SH-SY5Y (cell line): ENCODE results near the gene TRIM15.

Experiments used
- GATA2 ChIP-seq: IDR thresholded peaks from 2 replicates; pipeline ENCODE4 v1.6.1; 2011; ENCODE audit warnings: mild to moderate bottlenecking, low read depth, low read length
- GATA3 ChIP-seq: IDR thresholded peaks from 2 replicates; pipeline ENCODE4 v1.6.1; 2011; ENCODE audit warnings: low read depth, mild to moderate bottlenecking, low read length, moderate library complexity

DNA sequence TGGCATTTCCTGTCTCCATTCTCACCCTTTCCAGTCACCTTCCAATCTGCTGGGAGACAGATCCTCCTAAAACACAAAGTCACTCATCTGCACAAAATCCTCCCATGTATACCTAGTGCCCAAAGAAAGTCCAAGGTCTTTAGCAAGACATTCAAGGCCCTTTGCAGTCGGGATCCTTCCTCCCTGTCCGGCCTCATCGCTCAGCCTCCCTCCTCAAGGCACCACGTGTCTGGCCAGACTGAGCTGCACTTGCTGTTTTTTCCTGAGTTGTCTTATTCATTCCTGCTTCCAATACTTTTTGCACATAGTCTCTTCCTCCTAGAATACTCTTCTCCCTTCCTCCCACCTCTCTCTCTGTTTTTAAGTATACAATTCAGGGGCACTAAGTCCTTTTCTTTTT, 1.4 kb downstream of the TRIM15 start:
- TF ChIP-seq GATA3 (no peak), GATA2 (no peak)
